GM21526 (cell line): ENCODE measurements around the gene OSBPL7.

Experiments used
- ATAC-seq: cut with Tn5 transposase; IDR thresholded peaks from one replicate; pipeline ENCODE4 v1.9.1; 2021; ENCODE audit warnings: moderate library complexity; ENCODE audit not compliant: unreplicated experiment, low FRiP score

Gene OSBPL7

DNA sequence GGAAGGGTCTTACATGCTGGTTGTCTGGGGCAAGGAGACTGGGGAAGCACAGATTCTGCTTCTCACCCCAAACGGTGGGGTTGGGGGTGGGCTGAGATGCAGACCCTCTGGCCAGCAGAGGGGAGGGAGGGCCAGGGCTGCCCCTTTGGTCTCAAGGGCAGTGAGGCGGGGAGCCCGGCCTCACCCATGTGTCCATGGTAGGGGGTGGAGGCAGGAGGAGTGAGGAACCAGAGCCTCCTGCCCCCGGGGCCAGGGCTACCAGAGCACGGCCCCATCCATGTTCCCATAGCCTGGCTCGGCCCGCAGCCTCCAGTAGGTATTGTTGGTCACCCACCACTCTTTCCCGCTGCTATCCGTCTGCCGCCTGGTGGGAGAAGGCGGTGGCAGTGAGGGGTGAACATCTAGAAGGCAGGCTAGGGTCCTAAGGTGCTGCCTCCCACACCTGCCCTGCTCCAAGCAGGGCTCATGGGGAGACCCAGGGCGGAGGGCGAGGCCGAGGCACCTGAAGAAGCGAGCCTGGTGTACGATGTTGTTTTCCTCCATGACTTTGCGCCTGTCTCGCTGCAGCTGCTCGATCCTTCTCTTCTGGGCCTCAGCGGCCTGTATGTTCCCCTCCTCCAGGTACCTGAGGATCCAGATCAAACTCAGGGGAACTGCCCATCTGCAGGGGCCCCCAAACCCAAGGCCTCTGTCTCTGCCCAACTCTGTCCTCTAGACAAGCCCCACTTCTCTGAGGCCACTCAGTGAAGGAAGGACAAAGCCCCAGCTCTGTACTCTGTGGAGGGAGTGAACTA lies 13.4 kb downstream of the OSBPL7 start:
- no peak for ATAC-seq

GRCh38 chr17:47807421-47807820 lies 14.2 kb downstream of the OSBPL7 start:
- no peak for ATAC-seq

DNA sequence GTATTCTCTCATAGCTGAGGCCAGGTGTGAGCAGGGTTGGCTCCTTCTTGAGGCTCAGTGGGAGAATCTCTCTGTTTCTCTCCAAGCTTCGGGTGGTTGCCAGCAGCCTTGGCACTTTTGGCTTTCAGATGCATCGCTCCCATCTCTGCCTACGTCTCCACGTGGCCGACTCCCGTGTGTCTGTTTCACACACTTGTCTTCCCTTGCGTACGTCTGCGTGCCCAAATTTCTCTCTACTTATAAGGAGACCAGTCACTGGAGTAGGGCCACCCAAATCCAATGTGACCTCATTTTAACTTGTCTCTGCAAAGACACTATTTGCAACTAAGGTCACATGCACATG lies 14.7 kb downstream of the OSBPL7 start:
- no peak for ATAC-seq

DNA sequence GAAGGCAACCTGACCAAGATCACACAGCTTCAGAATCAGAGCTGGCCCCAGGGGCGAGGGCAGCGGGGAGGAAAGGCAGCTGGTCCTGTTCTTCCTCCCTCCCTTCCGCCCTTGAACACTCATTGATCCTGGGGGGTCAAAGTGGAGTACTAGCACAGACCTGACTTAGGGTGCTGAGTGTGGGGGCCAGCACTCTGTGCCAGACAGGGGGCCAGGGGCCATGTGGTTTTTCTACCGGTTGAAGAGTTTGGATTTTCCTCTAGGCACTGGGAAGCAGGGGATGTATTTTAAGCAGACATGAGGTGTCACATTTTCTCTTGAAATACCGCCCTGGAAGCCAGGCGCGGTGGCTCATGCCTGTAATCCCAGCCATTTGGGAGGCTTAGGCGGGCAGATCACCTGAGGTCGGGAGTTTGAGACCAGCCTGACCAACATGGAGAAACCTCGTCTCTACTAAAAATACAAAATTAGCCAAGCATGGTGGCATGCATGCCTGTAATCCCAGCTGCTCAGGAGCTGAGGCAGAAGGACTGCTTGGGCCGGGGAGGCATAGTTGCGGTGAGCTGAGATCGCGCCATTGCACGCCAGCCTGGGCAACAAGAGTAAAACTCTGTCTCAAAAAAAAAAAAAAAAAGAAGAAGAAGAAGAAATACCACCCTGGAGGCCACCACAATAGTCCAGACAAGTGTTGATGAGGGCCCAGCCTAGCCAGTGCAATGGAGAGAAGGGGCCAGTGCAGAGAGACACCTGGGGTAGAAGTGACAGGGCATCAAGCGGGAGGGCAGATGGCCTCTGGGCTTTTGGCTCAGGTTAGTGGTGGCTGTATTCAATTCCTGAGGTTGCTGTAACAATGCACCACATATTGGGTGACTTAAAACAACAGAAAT lies 15.3 kb downstream of the OSBPL7 start:
- ATAC-seq, result no peak

- no peak for ATAC-seq
Measured at GRCh38 chr17:47804461-47804860, 17.1 kb downstream of the OSBPL7 start.

- ATAC-seq, result no peak
Measured at GRCh38 chr17:47803751-47804150, 17.8 kb downstream of the OSBPL7 start.

DNA sequence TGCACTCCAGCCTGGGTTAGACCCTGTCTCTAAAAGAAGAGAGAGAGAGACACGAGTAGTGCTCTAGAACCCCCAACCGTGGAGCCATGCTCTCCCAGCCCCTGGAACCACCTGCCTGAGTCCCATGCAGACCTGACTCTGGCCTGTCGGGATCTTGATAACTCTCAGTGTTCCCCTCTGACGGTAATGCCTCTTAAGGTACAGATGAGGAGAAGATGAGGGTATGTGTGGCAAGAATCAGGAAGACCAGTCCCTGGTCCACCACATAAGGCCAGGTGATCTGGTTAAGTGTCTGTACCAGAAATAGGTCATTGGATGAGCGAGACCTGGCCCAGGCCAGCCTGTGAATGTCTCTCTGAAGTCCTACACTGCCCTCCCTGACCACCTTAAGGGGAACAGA lies 18.4 kb downstream of the OSBPL7 start:
- no peak for ATAC-seq

DNA sequence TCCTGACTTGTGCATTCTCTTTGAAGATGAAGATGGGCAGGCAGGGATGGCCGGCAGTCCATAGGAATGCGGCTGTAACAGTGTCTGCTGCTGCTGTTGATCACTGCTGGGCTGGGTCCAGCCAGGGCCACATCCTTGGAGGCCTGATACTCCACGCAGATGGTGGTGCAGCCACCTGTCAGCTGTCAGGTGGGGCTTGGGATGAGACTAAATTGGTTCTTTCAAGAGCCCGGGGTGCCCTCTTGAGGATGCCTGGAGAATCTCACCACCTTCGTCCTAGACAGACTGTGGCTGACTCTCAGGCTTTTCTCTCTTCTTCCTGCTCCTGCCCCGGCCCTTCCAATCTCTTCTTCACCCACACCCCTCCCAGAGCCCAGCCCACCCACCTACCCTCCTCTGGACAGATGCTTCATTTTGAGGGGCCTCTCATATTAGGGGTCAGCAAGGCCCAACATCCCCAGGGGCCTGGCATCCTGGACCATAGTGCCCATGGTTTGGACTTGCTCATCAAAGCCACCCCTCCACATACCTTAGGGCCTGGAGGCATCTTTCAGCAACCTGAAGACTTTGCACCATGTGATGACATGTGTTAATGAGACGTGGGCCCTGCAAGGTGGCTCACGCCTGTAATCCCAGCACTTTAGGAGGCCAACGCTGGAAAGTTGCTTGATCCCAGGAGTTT lies 19.1 kb downstream of the OSBPL7 start:
- ATAC-seq, result no peak

- ATAC-seq, result no peak
Measured at GRCh38 chr17:47801906-47802305, 19.7 kb downstream of the OSBPL7 start.

- no peak for ATAC-seq
Measured at GRCh38 chr17:47801176-47801765, 20.3 kb downstream of the OSBPL7 start.

- no peak for ATAC-seq
Measured at GRCh38 chr17:47800686-47801085, 20.9 kb downstream of the OSBPL7 start.

DNA sequence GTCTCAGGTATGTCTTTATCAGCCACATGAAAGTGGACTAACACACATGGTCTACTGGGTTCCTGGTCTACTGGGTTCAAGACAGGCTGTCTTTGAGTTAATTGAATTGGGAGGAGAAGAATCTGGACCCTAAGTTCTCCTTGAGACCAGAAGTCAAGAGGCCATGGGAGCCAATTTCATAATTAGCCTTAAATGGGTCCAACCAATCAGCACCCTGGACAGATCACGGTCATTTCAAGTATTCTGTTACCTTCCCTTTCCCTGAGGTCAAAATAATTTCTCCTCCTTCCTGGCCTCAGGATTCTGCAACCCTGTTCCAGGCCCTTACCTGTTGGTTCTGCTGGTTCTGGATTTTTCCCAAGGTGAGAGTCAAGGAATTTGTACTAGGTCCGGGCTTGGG lies 23.8 kb downstream of the OSBPL7 start:
- no peak for ATAC-seq

GRCh38 chr17:47792979-47793378 lies 28.6 kb downstream of the OSBPL7 start:
- no peak for ATAC-seq

- ATAC-seq, result no peak
Measured at GRCh38 chr17:47792457-47792856, 29.1 kb downstream of the OSBPL7 start.

- ATAC-seq, result no peak
Measured at GRCh38 chr17:47791025-47791424, 30.6 kb downstream of the OSBPL7 start.

GRCh38 chr17:47789611-47790561 lies 31.7 kb downstream of the OSBPL7 start:
- no peak for ATAC-seq

GRCh38 chr17:47785538-47786123 lies 36.0 kb downstream of the OSBPL7 start:
- ATAC-seq, result no peak

GRCh38 chr17:47781397-47781796 lies 40.2 kb downstream of the OSBPL7 start:
- ATAC-seq, result no peak

- ATAC-seq, result no peak
Measured at GRCh38 chr17:47778184-47778635, 43.4 kb downstream of the OSBPL7 start.
